Measurements from ENCODE around the gene RUNX1. TPM values are rescaled to one million over a fixed set of nuclear protein-coding genes. Genes with fewer than 3 reads are reported as not detected.

Gene RUNX1
- total and polyA plus RNA-seq, 2 donors (not counting 3 experiments of a cell fraction or from before 2014, with no cell fraction given), result 4.6 to 17.9 TPM

DNA sequence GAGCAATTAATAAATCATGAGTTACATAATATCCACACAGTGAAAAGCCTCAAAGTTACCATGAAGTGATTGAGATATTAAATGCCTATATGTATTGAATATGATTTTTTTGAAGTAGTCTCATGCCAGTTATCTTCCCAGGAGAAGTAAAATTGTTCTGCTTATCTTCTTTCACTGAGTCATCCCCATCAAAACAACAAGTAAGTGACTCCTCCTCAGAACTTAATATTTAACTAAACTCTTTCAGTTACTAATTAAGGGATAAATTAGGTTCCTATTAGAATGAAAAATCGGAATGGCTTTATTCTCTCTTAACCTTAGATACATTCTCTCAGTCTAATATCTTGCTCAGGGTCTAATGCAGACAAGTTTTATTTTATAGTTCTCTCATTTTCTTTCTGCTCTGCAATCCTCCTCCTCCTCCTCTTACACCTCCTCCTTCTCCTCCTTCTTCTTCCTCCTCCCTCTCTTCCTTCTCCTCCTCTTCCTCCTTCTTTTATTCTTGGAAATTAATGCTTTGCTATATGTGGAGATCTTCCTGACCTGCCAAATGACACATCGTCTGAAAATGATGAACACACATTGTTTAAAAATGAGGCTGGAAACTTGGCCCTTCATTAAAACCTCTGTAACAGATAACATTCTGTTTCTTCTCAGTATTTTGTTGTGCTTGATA, 110.9 kb downstream of the RUNX1 start:
- DNase-seq (ENCODE audit: low read depth, low spot score) (no peak), FAIRE-seq (no peak)
- Histone ChIP-seq H3K27me3 (ENCODE audit: control insufficient read depth in 2 of 2, insufficient read depth in 2 of 2, low read length in 2 of 2) (peaks cover 24 to 39% of the 10 kb centered on the region in 2 experiments), H3K4me1 (ENCODE audit: control insufficient read depth, extremely low read depth, insufficient read depth, low read length) (peaks cover 11% of the 10 kb centered on the region), H2AFZ (ENCODE audit: low read depth, low read length) (no peak overlapping the region), H3K79me2 (ENCODE audit: control insufficient read depth, insufficient read depth, low read length) (no peaks in the 10 kb centered on the region), H3K27ac (ENCODE audit: insufficient read depth, low read depth, low read length) (no peak overlapping the region), H3K9me1 (replicated peaks; ENCODE audit: control insufficient read depth, extremely low read depth, insufficient read depth, low read length) (no peaks in the 10 kb centered on the region), H3K9me3 (replicated peaks; ENCODE audit: control insufficient read depth, insufficient read depth, low read length) (no peaks in the 10 kb centered on the region), H3K9ac (replicated peaks; ENCODE audit: extremely low read depth, insufficient read depth, low read length) (no peak overlapping the region), H3K4me2 (ENCODE audit: insufficient read depth, low read length) (no peak overlapping the region), H3K4me3 (replicated peaks in 1 of 3; ENCODE audit: insufficient read depth in 1 of 3, low read depth in 1 of 3, low read length in 3 of 3) (no peak overlapping the region), H4K20me1 (replicated peaks; ENCODE audit: control insufficient read depth, extremely low read depth, insufficient read depth, low read length) (no peaks in the 10 kb centered on the region), H3K36me3 (ENCODE audit: control insufficient read depth in 2 of 2, extremely low read depth in 1 of 2, insufficient read depth in 2 of 2, low read length in 2 of 2) (no peaks in the 10 kb centered on the region)
- ChIA-PET CTCF (no interaction called here), POLR2A (no interaction called here)
- intact Hi-C loops (cut with micrococcal nuclease) (no loop called here), dilution Hi-C loops (cut with MboI; ENCODE audit: extremely low pct_ligation_motif_present, low sequenced_read_pairs) (no loop called here)
- TF ChIP-seq FOS (IDR thresholded peaks at IDR 0.05; ENCODE audit: borderline replicate concordance, insufficient read depth, low read length), result peak; percentile 38
- TF ChIP-seq, protein P1, sequence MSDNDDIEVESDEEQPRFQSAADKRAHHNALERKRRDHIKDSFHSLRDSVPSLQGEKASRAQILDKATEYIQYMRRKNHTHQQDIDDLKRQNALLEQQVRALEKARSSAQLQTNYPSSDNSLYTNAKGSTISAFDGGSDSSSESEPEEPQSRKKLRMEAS (IDR thresholded peaks at IDR 0.05; ENCODE audit: insufficient read depth, insufficient read length), result no peak
- no TSS peak for BruUV-seq (replicated peaks)

DNA sequence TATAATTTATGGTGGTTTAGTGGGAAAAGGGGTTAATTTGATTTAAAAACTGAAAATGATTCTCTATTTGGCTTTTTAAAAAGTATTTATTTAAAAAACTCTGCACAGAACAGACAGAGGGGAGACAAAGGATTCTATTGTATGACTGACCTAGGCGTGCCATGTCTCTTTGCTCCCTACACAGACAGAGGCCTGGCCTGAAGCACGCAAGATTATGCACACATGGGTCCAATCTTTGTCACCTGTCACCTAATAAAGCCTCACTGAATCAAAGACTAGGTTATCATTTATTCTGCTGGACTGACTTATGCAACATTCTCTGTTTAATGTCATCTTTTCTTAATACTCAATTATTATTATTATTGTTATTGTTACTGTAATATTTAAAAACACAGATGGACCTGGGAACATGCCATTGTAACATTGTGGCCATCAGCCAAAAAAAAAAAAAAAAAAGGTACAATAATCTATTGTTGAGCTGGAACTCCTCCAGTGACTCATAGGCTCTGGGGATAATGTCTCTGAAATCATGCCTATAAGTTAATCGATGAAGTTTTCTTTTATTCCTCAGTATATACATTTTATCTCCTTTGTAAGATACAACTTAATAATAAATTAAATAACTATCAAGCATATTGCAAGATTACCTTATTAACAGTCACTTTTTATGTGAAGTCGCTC, 112.1 kb downstream of the RUNX1 start:
- H3K9me1 ChIP-seq (replicated peaks; ENCODE audit: control insufficient read depth, extremely low read depth, insufficient read depth, low read length), result no peaks in the 10 kb centered on the region
- TF ChIP-seq FOS (IDR thresholded peaks at IDR 0.05; ENCODE audit: borderline replicate concordance, insufficient read depth, low read length), result peak; percentile 74
- TF ChIP-seq, protein P2, sequence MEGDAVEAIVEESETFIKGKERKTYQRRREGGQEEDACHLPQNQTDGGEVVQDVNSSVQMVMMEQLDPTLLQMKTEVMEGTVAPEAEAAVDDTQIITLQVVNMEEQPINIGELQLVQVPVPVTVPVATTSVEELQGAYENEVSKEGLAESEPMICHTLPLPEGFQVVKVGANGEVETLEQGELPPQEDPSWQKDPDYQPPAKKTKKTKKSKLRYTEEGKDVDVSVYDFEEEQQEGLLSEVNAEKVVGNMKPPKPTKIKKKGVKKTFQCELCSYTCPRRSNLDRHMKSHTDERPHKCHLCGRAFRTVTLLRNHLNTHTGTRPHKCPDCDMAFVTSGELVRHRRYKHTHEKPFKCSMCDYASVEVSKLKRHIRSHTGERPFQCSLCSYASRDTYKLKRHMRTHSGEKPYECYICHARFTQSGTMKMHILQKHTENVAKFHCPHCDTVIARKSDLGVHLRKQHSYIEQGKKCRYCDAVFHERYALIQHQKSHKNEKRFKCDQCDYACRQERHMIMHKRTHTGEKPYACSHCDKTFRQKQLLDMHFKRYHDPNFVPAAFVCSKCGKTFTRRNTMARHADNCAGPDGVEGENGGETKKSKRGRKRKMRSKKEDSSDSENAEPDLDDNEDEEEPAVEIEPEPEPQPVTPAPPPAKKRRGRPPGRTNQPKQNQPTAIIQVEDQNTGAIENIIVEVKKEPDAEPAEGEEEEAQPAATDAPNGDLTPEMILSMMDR (IDR thresholded peaks at IDR 0.05; ENCODE audit: extremely low read depth in 1 of 2, insufficient read depth in 1 of 2, low read depth in 1 of 2, low read length in 2 of 2), result no peak
- dilution Hi-C loops (cut with MboI; ENCODE audit: extremely low pct_ligation_motif_present, low sequenced_read_pairs), result no loop called here
- ChIA-PET POLR2A (interaction anchor here (0.6 to 0.7 kb wide), 2 partner anchors 10 to 51 kb away, joined by 3 to 4 read pairs; no protein-coding TSS in a partner anchor), CTCF (interaction anchor here (0.6 kb wide), 4 partner anchors 11 to 690 kb away, joined by 3 to 5 read pairs (median 3); no protein-coding TSS in a partner anchor)
- H3K9me3 ChIP-seq (replicated peaks; ENCODE audit: control insufficient read depth, insufficient read depth, low read length), result no peaks in the 10 kb centered on the region
- no TSS peak for BruUV-seq (replicated peaks)
- H3K9ac ChIP-seq (replicated peaks; ENCODE audit: extremely low read depth, insufficient read depth, low read length), result no peak overlapping the region
- no peaks in the 10 kb centered on the region for H4K20me1 ChIP-seq (replicated peaks; ENCODE audit: control insufficient read depth, extremely low read depth, insufficient read depth, low read length)
- no peaks in the 10 kb centered on the region for H3K36me3 ChIP-seq (ENCODE audit: control insufficient read depth in 2 of 2, extremely low read depth in 1 of 2, insufficient read depth in 2 of 2, low read length in 2 of 2)
- peaks cover 11% of the 10 kb centered on the region for H3K4me1 ChIP-seq (ENCODE audit: control insufficient read depth, extremely low read depth, insufficient read depth, low read length)
- no peak overlapping the region for H2AFZ ChIP-seq (ENCODE audit: low read depth, low read length)
- peaks cover 20 to 35% of the 10 kb centered on the region in 2 experiments for H3K27me3 ChIP-seq (ENCODE audit: control insufficient read depth in 2 of 2, insufficient read depth in 2 of 2, low read length in 2 of 2)
- H3K27ac ChIP-seq (ENCODE audit: insufficient read depth, low read depth, low read length), result no peak overlapping the region
- DNase-seq (ENCODE audit: low read depth, low spot score) (peak; percentile 44), FAIRE-seq (peak; percentile 8)
- no peak overlapping the region for H3K4me2 ChIP-seq (ENCODE audit: insufficient read depth, low read length)
- intact Hi-C loops (cut with micrococcal nuclease), result no loop called here
- H3K4me3 ChIP-seq (replicated peaks in 1 of 3; ENCODE audit: insufficient read depth in 1 of 3, low read depth in 1 of 3, low read length in 3 of 3), result no peak overlapping the region
- no peaks in the 10 kb centered on the region for H3K79me2 ChIP-seq (ENCODE audit: control insufficient read depth, insufficient read depth, low read length)

Measured in endothelial cell of umbilical vein (primary cell).